H4 (cell line): ENCODE measurements around the gene DCT. TPM values are rescaled to one million over a fixed set of nuclear protein-coding genes. Genes with fewer than 3 reads are reported as not detected.
"Not testable (repeated sequence)": the region's sequence is repeated elsewhere in the genome, so short reads cannot be mapped to it uniquely, and the experiment has no call there.

Experiments used
- DNase-seq: peaks from one replicate; pipeline ENCODE4 v3.0.0-alpha.2; 2015; ENCODE audit warnings: low spot score
- total RNA-seq: library from RNA; depleted of rRNA; stranded (reverse); fragments of >200 nt; shearing (Covaris generic); gene quantifications from 2 replicates; pipeline ENCODE4 v1.2.3, GENCODE V29; 2014; rRNA removed

Gene DCT
- total RNA-seq, result 0.14 and 0.27 TPM in 2 replicates

- no peak for DNase-seq
These were observed at the start of gene DCT for GRCh38 chr13:94479616-94480015. Gene DCT, minus strand, starts transcription at chr13:94479682. Its CDS starts 427 bp downstream, at chr13:94479255.

DNA sequence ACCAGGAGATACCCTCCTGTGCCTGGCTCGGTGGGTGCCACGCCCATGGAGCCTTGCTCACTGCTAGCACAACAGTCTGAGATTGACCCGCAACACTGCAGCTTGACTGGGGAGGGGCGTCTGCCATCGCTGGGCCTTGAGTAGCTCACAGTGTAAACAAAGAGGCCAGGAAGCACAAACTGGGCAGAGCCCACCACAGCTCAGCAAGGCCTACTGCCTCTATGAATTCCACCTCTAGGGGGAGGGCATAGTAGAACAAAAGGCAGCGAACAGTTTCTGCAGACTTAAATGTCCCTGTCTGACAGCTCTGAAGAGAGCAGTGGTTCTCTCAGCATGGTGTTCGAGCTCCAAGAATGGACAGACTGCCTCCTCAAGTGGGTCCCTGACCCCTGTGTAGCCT lies 47.5 kb upstream of the DCT start:
- not testable (repeated sequence) for DNase-seq

GRCh38 chr13:94525781-94526180 lies 46.3 kb upstream of the DCT start:
- no peak for DNase-seq

- no peak for DNase-seq
These were observed 44.9 kb upstream of the DCT start for GRCh38 chr13:94524407-94524806.

DNA sequence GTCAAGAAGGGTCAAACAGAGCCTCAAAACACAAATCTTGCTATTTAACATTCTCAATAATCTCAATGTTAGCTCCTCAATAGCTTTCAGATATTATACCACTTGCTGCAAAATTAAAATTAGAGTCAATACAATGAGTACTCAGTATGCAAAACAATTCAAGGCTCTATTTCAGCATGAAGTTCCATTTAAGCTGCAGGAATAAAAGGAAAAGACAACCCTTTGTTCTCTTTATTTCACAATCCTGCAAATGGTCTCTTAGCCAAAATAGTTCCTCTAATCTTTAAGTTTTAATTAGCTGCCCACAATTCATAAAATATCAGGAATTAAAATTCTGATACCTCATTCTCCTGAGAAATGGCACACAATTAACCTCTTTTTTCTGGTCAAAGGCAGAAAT lies 40.5 kb upstream of the DCT start:
- no peak for DNase-seq

GRCh38 chr13:94516456-94516855 lies 37.0 kb upstream of the DCT start:
- no peak for DNase-seq

- DNase-seq, result no peak
These were observed 36.4 kb upstream of the DCT start for GRCh38 chr13:94515911-94516310.

- no peak for DNase-seq
These were observed 35.9 kb upstream of the DCT start for GRCh38 chr13:94515374-94515773.

- no peak for DNase-seq
These were observed 33.5 kb upstream of the DCT start for GRCh38 chr13:94513026-94513425.

DNA sequence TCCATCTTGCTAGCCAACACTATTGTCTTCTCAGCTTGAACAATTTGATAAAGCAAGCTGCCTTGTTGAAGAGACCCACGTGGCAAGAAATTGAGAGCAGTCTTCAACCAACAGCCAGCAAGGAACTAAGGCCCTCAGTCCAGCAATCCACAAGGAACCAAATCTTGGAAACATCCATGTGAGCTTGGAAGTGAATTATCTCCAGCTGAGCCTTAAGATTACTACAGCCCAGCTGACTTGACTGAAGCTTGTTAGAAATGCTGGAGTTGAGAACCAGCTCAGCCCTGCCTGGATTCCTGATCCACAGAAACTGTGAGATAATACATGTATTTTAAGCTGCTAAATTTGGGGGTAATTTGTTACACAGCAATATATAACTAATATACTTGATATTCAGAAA lies 26.2 kb upstream of the DCT start:
- no peak for DNase-seq

DNA sequence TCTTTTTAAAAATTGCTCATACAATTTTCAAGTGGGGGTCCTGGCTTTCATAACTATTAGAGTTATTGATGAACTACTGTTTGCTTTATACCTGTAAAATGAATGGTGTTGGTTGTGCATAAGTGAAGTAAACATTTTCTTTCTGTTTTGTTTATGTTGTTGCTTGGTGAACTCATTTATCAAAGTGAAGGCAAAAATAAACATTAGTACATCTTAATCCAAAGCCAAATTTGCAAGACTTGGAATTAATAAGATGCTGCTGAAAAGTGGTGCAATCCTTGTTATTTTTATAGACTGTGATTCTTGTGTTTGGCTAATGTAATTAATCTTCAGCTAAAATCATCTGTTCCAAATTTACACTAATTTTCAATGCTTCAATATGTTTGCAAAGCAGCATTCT lies 24.4 kb upstream of the DCT start:
- no peak for DNase-seq

DNA sequence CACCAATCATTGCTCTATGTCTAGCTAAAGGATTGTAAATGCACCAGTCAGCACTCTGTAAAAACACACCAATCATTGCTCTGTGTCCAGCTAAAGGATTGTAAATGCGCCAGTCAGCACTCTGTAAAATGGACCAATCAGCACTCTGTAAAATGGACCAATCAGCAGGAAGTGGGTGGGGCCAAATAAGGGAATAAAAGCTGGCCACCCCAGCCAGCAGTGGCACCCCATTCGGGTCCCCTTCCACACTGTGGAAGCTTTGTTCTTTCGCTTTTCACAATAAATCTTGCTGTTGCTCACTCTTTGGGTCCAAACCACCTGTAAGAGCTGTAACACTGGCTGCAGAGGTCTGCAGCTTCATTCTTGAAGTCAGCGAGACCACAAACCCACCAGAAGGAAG lies 19.3 kb upstream of the DCT start:
- not testable (repeated sequence) for DNase-seq

- no peak for DNase-seq
These were observed 16.3 kb upstream of the DCT start for GRCh38 chr13:94495806-94496205.

DNA sequence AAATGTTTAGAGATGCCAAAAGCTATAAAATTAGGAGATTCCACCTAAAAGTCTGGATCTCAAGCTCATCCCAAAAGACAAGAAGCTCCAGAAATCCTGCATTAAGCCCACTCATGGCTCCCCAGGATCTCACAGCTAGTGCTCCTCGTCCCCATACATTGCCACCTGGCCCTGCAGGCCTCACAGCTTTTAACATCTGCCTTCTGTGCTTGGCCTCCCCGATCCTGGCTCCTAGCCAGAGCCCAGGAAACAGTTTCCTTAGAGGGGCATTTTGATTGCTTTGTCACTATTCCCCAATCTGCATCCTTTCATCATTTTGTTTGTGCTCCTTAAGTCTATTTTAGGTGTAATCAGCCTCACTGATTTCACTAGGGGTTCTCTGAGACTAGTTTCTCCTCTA lies 14.5 kb upstream of the DCT start:
- no peak for DNase-seq

GRCh38 chr13:94487043-94487442 lies 7.6 kb upstream of the DCT start:
- DNase-seq, result no peak

DNA sequence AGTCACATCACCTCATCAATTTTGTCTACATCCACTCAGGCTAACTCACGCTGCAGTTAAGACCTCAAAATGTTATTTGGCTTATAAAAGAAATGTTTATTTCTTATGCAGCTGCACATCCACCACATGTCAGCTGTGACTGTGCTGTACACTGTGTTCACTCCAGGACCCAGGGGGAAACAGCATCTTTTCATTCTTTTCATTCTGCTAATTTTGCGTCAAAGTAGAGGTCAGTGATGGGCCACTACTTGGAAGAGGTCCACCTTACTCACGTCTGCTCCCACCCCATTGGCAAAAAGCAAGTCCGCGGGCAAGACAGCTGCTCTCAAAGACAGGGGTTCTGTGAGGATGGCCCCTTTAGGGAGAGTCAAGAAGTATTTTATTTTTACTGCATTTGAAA lies 4.5 kb upstream of the DCT start:
- DNase-seq, result no peak

DNA sequence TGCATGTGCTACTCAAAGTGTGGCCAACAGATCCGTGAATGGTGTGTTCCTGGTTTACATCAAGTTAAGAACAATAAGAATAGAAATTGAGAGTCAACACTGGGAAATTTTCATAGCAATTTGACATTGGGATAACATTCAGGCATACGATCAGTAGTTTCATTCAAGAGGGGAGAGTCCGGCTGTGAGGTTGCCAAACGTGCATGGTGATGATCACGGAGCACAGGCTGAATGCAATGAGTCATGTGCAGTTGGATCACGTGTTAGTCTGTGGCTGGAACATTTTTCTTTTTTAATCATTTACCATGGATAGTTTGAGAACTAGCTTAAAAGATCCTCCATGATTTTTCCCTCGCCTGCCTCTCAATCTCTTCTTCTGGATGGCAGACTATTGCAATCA lies 2.5 kb upstream of the DCT start:
- peak; percentile 4 for DNase-seq

DNA sequence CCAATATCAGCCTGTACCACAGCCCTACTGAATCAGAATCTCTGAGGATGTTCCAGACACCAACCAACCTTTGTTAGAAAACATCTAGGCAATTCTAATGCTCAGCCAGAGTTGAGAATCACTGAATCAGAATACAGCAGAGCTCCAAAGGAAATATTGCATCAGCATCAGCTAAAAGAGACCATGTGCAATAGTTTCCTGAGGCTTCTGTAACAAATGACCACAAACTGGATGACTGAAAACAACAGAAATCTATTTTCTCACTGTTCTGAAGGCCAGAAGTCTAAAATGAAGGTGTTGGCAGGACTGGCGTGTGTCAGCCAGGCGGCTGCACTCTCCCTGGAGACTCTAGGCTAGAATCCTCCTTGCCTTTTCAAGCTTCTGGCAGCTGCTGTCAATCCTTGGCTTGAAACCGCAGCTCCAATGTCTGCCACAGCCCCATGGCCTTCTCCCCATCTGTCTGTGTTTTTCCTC lies 1.2 kb upstream of the DCT start:
- DNase-seq, result no peak

GRCh38 chr13:94478913-94479312 lies 569 bp downstream of the DCT start:
- no peak for DNase-seq

DNA sequence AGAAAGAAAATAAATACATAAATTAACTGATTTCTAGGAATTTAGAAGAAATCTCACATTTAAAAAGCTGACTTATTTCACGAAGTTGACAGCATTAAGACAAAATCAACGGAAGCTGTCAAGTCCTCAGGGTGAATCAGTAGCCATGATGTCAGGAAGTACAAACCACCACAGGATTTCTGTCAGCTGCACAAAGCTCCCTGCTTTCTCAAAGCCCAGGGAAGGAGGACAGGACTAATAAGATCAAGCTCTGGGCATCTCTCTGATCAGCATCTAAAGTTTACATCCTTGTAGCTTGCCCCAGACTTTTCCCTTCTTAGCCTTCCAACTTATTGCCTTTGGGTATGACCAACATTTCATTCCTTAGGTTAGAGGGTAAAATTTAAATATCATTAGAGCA lies 9.4 kb downstream of the DCT start:
- no peak for DNase-seq

DNA sequence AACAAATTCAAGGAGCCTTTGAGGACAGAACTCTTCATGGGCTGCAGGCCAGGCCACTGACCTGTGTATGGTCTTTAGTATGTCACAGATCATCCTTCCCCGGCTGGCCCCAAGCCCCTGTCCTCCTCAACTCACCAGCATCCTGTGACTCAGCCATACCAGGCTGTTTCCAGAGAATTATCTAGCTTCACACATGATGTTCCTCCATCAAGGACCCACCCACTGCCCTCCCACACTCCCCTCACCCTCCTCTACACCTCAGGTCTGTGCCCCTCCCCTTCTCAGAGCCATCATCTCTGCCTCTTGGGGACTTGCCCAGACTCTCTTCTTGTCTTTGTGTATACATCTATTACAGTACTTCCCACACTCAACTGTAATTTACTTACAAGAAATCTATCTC lies 14.7 kb downstream of the DCT start:
- no peak for DNase-seq

DNA sequence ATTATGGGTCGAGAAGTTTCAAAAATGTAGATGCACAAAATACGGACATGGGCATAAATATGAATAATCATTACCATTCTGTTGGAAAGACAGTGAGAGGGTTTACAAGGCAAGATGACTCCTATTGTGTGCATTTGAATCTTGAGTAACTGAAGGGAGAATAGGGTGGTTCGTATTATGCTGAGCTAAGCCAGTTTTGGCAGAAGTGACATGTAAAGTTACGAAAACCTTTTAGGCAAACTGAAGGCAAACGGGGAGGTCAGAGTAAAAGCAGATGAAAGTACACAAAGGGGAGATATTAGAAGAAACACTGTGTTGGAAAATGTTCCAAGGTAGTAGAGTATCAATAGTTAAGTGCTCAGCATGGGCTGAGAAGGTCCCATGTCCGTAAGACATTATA lies 16.8 kb downstream of the DCT start:
- no peak for DNase-seq

DNA sequence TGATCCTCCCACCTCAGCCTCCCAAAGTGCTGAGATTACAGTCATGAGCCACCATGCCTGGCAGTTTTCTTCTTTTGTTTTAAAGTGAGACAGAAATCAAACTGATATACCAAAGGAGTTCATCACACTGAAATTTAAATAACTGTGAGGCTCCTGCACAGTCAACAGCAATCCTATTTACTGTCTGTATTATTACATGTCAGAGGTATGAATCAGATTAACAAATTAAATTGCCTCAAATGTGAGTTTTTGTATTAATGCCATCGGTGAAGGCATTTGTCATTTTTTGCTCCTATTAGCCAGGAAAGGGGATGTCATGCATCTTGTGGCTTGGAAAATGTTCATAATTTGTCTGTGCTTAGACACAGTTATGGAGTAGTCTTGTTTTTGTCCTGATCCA lies 20.4 kb downstream of the DCT start:
- no peak for DNase-seq

DNA sequence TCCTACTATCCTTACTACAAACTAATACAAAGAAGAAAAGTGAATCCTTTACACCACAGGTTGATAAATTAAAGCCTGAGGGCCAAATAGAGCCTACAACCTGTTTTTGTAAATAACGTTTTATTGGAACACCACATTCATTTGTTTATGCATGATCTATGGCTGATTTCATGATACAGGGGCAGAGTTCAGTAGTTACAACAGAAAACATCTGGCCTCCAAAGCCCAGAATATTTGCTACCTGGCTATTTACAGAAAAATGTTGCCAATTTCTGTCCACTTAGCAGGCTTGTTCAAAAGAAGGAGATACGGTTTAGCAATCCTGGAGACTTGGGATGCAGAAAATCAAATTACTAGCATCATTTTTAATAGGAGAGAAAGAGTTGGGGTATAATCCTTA lies 24.1 kb downstream of the DCT start:
- no peak for DNase-seq

DNA sequence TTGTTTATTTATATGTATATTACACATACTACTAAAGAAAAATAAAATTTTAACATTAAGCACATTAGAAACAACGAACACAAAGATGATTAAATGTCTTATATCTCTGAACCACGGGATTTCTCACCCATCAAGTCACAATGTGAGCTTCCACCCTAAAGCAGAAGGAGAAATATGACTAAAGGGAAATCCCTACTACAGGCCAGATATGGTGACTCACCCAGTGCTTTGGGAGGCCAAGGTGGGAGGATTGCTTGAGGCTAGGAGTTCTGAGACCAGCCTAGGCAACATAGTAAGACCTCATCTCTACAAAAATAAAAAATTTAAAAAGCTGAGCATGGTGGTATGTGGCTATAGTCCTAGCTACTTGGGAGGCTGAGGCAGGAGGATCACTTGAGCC lies 24.6 kb downstream of the DCT start:
- DNase-seq, result no peak
